GM18508 (cell line): ENCODE measurements around the gene FANCC.

Experiments
- ATAC-seq: cut with Tn5 transposase; IDR thresholded peaks from one replicate; pipeline ENCODE4 v1.9.1; 2021; ENCODE audit warnings: moderate number of reproducible peaks; ENCODE audit not compliant: insufficient read depth, unreplicated experiment

The FANCC gene

DNA sequence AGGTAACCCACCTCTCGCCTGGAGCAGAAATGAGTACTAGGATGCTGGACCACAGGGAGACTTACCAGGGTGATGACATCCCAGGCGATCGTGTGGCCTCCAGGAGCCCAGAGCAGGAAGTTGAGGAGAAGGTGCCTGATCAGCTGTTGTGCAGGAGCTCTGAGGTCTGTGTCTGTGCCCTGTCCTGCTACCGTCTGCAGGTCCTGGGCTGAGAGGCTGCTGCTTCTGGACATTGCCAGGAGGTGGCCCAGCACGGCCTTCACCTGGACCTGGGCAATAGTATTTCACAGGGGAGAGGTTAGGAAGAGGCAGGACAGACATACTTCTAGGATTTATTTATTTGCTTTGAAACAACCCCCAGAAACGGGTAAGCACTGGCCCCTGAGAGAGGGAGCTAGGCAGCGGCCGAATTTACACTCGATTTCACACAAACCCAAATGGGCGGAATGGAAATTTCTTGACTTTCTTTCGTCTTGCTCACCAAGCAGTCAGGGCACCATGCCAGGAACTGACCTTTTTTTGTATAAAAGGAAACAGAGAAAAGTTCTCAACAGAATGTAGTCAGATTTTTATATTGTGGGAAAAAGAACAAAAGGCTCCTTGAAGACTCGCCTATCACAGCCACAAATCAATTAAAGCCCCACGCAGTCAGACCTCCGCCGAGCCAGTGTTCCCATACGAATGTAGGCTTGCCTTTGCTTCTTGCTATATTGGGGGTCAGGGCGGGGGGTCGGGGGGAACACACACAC, 210.3 kb downstream of the FANCC start:
- no peak for ATAC-seq

DNA sequence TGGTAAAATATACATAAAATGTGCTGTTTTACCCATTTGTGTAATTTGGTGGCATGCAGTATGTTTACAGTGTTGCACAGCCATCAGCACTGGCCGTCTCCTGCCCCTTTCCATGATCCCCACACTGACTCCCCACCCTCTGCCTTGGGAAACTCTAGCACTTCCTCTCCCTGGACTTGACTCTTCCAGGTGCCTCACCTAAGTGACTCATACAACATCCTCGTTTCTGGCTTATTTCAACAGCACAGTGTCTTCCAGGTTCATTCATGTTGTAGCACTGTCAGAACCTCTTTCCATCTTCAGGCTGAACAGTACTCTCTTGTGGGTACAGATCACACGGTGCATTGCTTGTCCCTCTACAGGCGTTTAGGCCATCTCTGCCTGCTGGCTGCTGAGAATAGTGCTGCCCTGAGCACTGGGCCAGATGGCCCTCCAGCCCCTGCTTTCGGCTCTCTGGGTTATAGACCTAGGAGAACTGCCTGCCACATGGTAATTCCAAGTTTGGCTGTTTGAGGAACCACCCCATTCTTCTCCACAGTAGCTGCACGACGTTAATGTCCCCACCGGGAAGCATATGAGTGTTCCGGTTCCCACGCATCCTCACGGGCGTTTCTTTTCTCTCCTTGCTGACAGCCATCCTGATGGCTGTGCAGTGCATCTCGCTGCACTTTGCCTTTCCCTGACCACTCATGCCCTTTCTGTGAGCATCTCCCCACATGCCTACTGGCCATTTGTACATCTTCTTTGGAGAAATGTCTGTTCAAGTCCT, 211.8 kb downstream of the FANCC start:
- ATAC-seq = no peak

DNA sequence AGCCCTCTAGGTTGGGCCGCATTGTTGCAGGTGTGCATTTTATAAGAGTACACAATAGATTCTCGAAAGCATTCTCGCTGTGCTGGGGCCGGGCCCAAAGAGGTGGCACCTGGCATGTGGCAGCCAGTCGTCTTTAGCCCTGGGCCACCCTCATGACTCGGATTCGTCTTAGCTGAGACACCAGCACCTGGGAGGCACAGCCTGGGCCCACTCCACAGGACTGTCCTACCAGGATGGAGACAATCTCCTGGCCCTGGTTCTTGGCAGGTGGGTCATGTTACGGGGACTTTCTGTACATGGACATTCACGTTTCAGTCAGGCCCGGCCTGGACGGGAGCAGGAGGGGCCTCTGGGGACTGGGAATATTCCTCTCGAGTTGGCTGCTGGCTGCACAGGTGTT, 212.5 kb downstream of the FANCC start:
- no peak for ATAC-seq

DNA sequence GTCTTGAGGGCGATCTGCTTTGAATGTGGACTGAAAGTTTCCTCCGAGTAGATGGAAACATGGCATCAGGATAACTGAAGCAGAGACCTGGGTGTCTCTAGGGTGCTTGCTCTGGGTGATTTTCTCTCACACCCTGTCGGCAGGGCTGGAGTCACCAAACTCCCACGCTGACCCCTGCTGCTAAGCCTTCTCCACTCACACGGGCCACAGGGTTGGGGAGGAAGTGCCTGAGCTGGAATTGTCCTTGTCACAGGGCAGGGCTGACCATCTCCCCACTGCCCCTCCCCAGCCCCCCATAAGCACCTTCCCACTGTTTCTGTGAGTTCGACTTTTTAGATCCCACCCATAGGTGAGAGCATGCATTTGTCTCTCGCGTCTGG, 212.9 kb downstream of the FANCC start:
- no peak for ATAC-seq

DNA sequence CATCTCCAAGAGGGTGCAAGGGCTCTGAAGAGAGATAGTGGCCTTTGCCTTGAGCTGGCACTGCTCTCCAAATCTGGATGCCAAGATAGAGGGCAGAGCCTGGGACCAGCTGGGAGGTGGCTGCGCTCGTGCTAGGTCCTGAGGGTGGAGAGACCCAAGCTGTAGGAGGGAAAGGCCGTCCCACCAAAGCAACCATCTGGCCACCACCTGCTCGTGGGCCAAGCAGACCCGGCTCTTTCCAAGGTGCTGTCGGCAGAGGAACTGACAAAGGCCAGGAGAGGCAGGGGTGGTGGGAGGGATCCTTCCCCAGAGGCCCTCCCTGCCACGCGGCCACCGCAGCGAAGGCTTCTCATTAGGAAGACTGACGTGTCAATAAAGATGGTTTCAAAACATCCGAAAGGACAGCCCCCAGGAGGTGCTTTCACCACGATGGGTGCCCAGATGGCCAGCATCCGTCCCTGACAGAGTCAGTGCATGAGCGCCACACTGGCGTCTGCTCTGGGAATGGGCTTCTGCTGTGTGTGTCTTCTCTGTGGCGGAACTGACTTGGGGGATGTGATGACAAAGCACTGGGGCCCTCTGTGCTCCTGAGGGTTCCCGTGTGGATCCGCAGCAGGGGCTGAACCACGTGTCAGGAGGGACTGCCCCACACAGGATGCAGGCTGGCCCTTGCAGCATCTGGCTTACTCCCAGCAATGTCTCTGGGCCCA, 213.5 kb downstream of the FANCC start:
- no peak for ATAC-seq

DNA sequence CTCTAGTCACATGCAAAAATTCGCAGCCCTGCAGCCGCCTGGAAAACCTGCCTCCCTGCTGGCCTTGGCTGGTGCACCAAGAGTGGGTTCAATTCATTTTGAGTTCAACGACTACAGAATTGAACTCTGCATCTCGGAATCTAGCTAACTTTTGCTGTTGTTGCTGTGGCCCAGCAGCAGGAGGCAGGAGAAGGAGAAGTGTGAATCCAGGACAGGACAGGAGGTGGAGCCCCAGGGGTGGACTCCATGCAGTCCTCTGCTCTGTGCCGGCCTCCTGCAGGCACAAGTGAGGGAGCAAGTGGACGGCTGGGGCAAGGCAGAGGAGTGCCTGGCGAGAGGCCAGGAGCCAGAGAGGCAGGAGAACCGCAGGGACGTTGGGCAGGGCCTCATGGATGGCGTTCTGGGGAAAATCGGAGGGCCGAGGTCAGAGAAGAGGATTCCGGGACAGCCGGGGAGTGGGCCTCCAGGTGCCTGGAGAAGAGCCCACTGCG, 214.2 kb downstream of the FANCC start:
- ATAC-seq = no peak

DNA sequence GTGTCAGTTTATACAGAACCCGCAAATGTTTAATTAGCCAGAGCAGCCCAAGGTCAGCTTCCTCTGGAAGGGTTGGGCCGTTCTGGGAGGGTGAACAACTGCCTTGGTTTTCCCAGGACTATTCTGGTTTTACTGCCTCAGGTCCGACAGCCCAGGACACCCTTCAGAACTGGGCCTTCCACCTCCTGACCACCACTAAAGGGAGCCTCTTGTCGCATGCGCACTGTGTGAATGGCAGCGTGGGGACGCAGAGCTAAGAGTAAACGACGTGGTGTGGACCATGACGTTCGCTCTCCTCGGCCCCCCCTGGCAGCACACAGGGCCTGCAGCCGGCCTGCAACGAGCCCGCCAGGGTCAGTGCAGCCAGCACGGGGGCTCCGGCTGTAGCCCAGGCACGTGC, 214.9 kb downstream of the FANCC start:
- no peak for ATAC-seq

DNA sequence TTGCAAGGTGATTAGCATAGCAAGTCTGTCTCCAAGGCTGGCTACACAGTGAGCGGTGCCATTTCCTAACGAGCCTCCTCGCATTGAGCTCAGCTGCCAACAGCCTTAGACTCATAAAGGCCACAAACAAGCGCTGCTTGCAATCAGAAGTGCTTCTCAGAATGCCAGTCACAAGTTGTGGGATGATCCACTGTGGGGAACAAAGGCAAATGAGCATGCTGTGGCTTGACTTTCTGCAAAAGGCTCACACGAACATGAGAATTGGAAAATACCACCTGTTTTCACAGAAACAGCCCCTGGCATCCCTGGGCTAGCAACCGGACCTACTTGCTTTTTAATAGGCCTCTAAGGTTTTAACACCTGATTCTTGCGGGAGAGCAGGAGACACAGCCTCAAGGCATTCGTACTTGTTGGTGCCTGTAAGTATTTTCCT, 215.5 kb downstream of the FANCC start:
- no peak for ATAC-seq

DNA sequence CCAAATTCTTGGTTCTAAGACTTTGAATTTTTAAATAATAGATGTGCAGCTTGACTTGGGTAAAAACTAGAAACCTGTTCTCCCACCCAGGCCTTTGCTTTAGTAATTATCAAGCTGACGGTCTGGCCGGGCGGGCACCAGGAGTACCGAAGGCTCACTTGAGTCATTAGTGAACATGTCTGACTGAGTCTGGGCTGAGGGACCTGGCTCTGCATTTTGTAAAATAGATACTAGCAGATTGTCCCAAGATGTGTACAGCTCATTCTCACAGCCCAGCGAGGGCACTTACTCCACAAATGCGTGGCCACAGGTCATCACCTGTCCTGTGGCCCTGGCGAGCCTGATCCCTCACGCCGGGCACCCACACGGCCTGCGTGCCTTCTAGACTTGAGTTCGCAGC, 216.2 kb downstream of the FANCC start:
- ATAC-seq = no peak

DNA sequence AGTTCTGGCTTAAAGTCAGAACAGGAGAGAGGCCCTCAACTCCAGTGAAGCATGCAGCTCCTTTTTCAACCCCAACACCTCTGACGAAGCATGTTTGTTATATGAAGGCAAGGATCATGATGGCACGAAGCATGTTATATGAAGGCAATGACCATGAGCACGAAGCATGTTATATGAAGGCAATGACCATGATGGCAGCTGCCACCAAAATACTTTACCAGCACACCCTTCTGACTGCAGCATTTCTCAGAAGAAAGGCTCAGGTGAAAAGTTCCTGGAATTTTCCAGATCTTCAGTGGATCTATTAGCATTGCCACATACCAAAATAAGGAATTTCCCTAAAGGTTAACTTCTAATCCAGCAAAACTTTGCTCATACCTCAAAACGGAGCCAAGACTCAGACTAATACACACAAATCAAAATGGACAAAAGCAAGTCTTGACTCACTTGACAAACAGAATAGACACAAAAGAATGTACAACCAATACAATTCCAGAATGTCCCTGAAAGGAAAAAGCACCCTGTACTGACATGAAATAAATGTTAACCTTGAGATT, 217.4 kb downstream of the FANCC start:
- ATAC-seq = no peak

DNA sequence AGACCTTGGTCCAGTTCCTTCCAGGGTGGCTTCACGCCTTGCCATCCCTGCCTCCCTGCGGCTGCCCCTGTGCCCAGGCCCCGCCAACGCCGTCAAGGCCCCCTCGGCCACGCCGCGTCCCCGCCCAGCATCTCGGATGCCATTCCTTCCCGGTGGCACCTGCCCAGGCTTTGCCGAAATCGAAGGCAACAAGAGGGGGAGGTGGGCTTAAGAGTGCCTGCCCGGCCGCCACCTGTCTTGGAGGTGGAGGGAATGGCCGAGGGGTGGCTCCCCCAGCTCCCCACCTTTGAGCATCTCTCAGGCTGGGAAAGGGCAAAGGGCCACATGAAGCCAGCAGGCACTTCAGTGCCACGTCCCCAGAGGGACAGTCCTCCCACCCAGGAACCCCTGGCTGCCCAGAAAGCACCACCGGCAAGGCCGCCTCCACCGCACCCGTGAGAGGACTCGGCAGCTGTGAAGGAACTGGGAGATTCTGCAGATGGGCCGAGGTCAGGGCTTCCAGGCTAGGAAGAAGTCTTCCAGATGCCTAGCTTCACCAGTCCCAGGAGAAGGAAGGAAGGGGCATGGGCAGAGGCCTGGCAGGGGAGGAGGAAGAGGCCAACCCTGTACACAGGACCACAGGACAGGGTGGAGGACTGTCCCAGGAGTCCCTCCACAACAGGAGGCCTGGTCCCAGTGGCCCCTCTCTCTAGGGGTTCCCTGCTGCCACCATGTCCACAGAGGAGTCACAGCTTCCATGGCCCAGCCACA, 218.0 kb downstream of the FANCC start:
- no peak for ATAC-seq

DNA sequence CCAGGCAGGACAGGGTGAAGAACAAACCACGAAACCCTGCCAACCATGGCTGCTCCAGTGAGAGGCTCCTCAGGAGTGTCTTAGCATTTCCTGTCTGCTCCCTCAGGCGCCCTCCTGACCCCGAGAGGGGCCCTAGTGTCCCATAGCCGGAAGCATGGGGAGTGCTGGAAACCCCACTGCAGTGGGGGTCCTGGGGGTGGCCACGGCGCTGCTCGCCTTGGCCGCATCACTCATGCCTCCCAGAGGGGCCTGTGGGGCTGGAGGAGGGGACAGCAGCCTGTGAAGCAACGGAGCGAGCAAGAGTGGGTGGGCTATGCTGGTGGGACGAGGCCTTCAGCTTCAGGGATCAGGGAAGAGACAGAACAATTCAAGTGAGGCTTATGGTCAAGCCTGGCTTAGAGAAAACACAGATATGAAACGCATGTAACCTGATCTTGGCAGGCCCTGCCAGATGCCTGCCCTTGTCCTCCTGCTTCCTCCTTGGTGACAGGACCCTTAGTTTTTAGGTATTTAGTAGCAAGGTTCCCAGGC, 219.1 kb downstream of the FANCC start:
- ATAC-seq = no peak

DNA sequence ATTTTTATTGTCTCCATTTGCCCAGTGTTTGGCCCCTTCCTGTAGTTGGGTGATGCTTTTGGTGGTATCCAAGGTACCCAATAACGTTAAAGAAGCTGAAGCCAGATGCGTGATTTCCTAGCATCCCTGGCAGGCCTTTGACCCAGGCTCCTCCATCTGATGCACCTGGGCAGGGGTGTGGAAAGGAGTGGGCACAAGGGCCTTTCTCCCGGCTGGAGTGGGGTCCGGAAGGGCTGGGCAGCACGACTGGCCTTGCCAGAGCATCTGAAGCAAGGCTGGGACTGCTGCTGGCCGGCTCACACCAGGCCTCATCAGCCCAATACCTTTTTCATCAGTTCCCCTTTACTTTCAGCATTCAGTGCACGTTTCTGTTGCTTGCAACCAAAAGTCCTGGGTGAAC, 220.2 kb downstream of the FANCC start:
- no peak for ATAC-seq

DNA sequence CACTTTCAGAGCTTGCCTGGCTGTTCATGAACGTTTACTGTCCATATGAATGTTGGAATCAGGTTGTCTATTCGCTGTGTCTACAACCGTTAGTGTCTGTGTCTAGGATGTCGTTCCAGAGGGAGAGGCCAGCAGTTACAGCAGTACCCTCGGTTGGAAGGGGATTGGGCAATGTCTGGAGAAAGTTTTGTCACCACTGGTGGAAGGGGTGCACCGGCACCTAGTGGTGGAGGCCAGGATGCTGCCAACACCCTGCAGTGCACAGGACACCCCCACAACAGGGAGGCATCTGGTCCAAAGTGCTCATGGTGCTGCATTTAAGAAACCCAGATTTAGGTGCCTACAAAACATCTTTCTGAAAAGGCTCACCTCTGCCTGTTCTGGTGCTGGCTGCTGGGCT, 220.7 kb downstream of the FANCC start:
- ATAC-seq = no peak

DNA sequence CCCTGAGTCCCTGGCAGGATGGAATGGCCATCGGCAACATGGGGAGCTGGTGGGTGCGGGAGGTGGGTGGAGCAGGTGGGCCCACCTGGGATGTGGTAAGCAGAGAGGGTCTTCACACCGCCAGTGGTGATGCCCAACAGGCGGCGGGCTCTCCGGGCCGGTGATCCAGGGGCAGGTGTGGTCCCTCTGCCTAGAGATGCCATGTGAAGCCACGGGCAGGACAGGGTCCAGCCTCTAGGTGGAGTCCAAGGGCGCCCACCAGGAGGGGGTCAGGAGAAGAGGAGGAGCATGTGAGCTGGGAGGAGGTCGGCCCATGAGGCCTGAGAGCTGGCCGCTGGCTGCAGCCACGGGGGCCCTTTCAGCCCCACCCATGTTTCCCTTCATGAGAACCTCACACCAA, 221.1 kb downstream of the FANCC start:
- no peak for ATAC-seq

DNA sequence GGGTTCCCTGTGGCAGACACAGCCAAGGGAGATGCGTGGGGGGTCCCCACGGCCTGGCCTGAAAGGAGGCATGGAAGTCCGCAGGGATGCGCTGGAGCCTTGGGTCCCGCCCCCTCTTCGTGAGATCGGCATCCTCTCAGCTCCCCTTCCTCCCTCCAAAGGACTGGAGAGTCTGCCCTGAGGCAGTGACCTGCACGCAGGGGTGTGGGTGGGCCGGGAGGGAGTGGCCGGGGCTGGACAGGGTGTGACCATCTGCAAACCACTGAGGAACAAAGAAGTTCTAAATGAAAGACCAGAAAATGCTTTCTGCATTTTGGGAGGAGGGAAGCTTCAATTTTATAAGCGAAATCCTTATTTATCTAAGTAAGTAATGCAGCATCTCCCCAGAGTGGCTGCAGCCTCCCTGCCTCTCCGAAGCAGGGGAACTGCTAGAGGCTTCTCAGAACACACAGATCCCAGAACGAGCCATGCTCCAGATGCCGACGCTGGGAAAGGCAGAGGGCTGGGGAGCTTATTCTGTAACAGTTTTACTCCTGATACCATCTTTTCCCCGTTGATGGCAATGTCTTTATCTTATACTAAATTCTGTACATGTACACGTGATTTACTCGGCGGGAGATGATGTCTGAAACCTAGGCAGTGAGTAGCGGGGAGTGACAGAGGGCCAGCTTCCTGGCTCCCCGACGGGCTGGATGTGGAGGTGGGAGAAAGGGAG, 221.7 kb downstream of the FANCC start:
- ATAC-seq = no peak

DNA sequence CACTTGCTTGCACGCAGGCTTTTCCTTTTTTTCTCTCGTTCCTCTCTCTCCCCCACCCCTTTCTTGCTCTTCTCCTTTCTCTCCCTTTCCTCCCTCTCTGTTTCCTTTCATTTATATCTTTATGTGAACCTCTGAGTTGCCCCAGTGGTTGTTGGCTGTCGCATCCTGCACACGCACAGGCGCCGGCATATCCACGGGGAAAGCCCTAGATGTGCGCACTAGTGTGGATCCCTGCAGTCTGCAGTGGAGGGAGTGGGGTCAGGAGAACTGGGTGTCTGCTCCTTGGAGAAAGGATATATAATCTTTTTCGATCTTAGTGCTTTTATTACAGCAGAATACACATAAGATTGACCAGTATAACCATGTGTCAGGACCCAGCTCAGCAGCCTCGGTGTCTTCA, 223.5 kb downstream of the FANCC start:
- ATAC-seq = no peak

DNA sequence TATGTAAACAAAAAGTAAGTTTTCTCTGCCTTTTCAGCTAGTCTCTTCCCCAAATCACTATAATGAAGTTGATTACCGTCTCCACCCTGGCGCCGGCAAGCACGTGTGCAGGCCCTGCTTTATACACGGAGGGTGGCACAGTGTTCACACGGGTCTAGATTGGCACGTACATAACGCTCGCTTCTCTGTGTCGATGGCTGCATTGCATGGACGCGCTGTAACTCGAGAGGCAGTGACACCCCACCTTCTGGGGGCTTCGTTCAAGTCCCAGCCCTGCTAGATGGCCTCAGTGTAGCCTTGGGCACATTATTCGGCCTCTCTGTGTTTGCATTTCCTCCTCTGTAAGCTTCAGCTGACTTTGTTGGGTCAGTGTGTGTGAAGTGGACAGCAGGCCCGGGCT, 223.9 kb downstream of the FANCC start:
- ATAC-seq = no peak
